ENCODE measurements around the gene CPT1B. TPM values are rescaled to one million over a fixed set of nuclear protein-coding genes. Genes with fewer than 3 reads are reported as not detected.
"Not testable (repeated sequence)": the region's sequence is repeated elsewhere in the genome, so short reads cannot be mapped to it uniquely, and the experiment has no call there.

The CPT1B gene
- total RNA-seq, 2 donors from 2014 or later: 61.8 to 92.2 TPM

DNA sequence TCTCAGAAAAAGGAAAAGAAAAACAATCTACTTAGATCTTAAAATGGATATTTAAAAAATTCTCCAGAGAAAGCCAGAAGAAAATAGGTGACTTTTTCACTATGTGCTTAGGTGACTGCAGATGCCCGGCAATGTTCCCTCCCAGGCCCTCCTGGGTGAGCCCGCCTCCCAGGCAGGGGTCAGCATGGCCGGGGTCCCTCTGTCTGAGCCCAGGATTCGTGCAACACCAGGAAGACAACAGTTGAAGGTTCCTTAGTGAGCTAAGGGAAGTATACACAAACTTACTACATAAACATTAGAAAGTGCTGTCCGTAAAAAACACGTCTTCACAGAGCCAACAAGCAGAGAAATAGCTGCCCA is 33.9 kb upstream of the CPT1B start:
- H3K36me3 Mint-ChIP-seq: no peaks in the 10 kb centered on the region
- H3K27ac Mint-ChIP-seq: no peak overlapping the region
- DNase-seq (ENCODE audit: low spot score in 2 of 2): no peak
- H3K9me3 Mint-ChIP-seq: no peaks in the 10 kb centered on the region
- no peak for ATAC-seq

GRCh38 chr22:50611341-50612060 is 33.3 kb upstream of the CPT1B start:
- peak in 1 of 2 donors; percentile 50 for DNase-seq (ENCODE audit: low spot score in 2 of 2)
- no peaks in the 10 kb centered on the region for H3K9me3 Mint-ChIP-seq
- no peak overlapping the region for H3K27ac Mint-ChIP-seq
- H3K36me3 Mint-ChIP-seq: no peaks in the 10 kb centered on the region
- no peak for ATAC-seq

- H3K27ac Mint-ChIP-seq: no peak overlapping the region
Observed at GRCh38 chr22:50610581-50610980, 32.4 kb upstream of the CPT1B start.

DNA sequence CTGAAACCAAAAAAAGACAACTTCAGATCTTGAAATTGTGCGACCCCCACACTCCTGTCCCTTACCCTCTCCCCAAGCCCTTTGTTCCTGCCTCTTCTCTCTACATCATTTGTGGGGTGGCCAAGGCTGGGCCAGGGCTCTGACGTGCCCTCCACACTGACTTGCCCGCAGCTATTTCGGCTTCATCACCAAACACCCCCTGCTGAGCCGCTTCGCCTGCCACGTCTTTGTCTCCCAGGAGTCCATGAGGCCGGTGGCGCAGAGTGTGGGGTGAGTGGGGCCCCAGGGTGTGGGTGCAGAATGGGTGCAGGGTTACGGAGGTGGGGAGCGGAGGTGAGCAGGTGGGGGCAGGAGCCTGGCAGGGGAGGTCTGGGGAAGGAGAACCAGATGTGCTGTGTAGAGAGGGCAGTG is 31.8 kb upstream of the CPT1B start:
- DNase-seq (ENCODE audit: low spot score in 2 of 2) (no peak), ATAC-seq (no peak)
- no peak overlapping the region for H3K27ac Mint-ChIP-seq
- H3K9me3 Mint-ChIP-seq: no peaks in the 10 kb centered on the region
- no peaks in the 10 kb centered on the region for H3K36me3 Mint-ChIP-seq

More at GRCh38 chr22:50610581-50610980, 32.4 kb upstream of the CPT1B start:
- DNase-seq (ENCODE audit: low spot score in 2 of 2) (no peak), ATAC-seq (no peak)
- H3K36me3 Mint-ChIP-seq: no peaks in the 10 kb centered on the region
- H3K9me3 Mint-ChIP-seq: no peaks in the 10 kb centered on the region

- H3K36me3 Mint-ChIP-seq: no peaks in the 10 kb centered on the region
- DNase-seq (ENCODE audit: low spot score in 2 of 2) (no peak), ATAC-seq (no peak)
- no peak overlapping the region for H3K27ac Mint-ChIP-seq
- no peaks in the 10 kb centered on the region for H3K9me3 Mint-ChIP-seq
Observed at GRCh38 chr22:50609599-50609998, 31.4 kb upstream of the CPT1B start.

DNA sequence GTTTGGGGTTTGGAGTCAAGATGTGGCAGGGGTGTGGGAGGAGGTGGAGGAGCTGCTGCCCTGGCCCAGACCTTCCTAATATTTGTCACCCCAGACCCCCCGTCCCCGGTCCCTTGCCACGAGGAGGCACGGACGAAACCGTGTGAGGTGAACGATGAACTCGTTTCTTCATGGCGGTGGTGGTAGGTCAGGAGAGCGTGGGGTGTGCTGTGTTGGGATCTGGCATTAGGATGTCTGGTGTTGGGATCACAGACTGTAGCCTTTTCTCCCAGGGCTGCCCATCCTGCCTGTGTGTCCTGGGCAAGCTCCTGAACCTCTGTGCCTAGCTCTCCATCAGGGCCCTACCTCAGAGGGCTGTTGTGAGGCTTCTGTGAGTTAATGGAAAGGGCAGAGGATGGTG is 30.8 kb upstream of the CPT1B start:
- H3K27ac Mint-ChIP-seq: no peak overlapping the region
- H3K9me3 Mint-ChIP-seq: no peaks in the 10 kb centered on the region
- no peaks in the 10 kb centered on the region for H3K36me3 Mint-ChIP-seq
- no peak for ATAC-seq
- no peak for DNase-seq (ENCODE audit: low spot score in 2 of 2)

- not testable (repeated sequence) for H3K9me3 Mint-ChIP-seq; DNase-seq (ENCODE audit: low spot score in 2 of 2); H3K27ac Mint-ChIP-seq; H3K36me3 Mint-ChIP-seq; ATAC-seq
Observed at GRCh38 chr22:50608058-50608840, 30.0 kb upstream of the CPT1B start.

DNA sequence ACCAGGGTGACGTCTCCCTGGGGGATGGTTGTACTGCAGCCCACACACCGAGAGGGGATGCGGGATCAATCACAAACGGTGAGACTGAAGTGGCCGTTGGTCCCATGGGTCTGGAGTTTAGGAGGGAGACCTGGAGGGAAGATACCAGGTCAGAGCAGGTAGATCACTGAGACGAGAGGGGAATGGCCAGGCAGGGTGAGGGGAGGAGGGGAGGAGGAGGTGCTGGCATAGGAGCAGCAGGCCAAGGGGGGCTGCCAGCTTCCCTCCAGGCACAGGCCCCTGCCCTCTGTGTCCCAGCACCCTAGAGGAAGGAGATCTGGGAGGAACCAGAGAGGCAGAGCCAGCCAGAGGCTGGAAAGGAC is 29.4 kb upstream of the CPT1B start:
- H3K27ac Mint-ChIP-seq: no peak overlapping the region
- DNase-seq (ENCODE audit: low spot score in 2 of 2) (no peak), ATAC-seq (no peak)
- H3K36me3 Mint-ChIP-seq: no peaks in the 10 kb centered on the region
- H3K9me3 Mint-ChIP-seq: no peaks in the 10 kb centered on the region

- Mint-ChIP-seq H3K9me3 (no peaks in the 10 kb centered on the region), H3K36me3 (peaks cover 0 to 3% of the 10 kb centered on the region in 2 donors), H3K27ac (no peak overlapping the region)
- no peak for ATAC-seq
- DNase-seq (ENCODE audit: low spot score in 2 of 2): no peak
Observed at GRCh38 chr22:50606946-50607658, 28.9 kb upstream of the CPT1B start.

GRCh38 chr22:50606165-50606945 is 28.1 kb upstream of the CPT1B start:
- Mint-ChIP-seq H3K27ac (no peak overlapping the region), H3K9me3 (no peaks in the 10 kb centered on the region), H3K36me3 (peaks cover 0 to 10% of the 10 kb centered on the region in 2 donors)
- DNase-seq (ENCODE audit: low spot score in 2 of 2) (no peak), ATAC-seq (no peak)

- Mint-ChIP-seq H3K27ac (no peak overlapping the region), H3K36me3 (peaks cover 0 to 10% of the 10 kb centered on the region in 2 donors), H3K9me3 (no peaks in the 10 kb centered on the region)
- no peak for DNase-seq (ENCODE audit: low spot score in 2 of 2)
- ATAC-seq: no peak
Observed at GRCh38 chr22:50605613-50606074, 27.4 kb upstream of the CPT1B start.

- no peak overlapping the region for H3K27ac Mint-ChIP-seq
- peaks cover 0 to 10% of the 10 kb centered on the region in 2 donors for H3K36me3 Mint-ChIP-seq
- DNase-seq (ENCODE audit: low spot score in 2 of 2): no peak
- ATAC-seq: no peak
- H3K9me3 Mint-ChIP-seq: no peaks in the 10 kb centered on the region
Observed at GRCh38 chr22:50605002-50605612, 26.9 kb upstream of the CPT1B start.

DNA sequence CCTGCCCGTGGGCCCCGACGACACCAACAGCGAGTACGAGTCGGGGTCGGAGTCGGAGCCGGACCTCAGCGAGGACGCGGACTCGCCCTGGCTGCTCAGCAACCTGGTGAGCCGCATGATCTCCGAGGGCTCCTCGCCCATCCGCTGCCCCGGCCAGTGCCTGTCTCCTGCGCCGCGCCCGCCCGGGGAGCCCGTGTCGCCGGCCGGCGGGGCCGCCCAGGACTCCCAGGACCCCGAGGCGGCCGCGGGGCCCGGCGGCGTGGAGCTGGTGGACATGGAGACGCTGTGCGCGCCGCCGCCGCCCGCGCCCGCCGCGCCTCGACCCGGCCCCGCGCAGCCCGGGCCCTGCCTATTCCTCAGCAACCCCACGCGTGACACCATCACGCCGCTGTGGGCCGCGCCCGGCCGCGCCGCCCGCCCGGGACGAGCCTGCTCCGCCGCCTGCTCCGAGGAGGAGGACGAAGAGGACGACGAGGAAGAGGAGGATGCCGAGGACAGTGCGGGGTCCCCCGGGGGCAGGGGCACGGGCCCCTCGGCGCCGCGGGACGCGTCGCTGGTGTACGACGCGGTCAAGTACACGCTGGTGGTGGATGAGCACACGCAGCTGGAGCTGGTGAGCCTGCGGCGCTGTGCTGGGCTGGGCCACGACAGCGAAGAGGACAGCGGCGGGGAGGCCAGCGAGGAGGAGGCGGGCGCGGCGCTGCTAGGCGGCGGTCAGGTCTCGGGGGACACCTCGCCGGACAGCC is 26.2 kb upstream of the CPT1B start:
- H3K36me3 Mint-ChIP-seq: peaks cover 0 to 10% of the 10 kb centered on the region in 2 donors
- no peak for DNase-seq (ENCODE audit: low spot score in 2 of 2)
- H3K9me3 Mint-ChIP-seq: no peaks in the 10 kb centered on the region
- H3K27ac Mint-ChIP-seq: no peak overlapping the region
- ATAC-seq: no peak

GRCh38 chr22:50603511-50604255 is 25.5 kb upstream of the CPT1B start:
- Mint-ChIP-seq H3K9me3 (no peaks in the 10 kb centered on the region), H3K36me3 (peaks cover 0 to 10% of the 10 kb centered on the region in 2 donors), H3K27ac (no peak overlapping the region)
- DNase-seq (ENCODE audit: low spot score in 2 of 2) (no peak), ATAC-seq (no peak)

DNA sequence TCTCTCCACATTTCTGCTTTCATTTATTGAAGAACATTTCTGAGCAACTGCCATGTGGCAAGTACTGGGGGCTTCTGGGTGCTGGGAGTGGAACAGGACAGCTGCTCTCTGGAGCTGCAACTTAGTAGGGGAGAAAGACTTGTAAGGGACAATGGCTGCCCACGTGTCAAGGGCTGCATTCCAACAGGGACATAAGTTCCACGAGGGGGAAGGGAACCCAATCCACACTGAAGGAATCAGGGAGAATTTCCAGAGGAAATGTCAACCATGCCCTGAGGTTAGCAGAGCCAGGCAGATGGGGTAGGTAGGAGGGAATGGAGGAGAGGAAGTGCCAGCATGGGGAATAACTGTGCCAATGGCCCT is 24.1 kb upstream of the CPT1B start:
- DNase-seq (ENCODE audit: low spot score in 2 of 2) (no peak), ATAC-seq (no peak)
- no peaks in the 10 kb centered on the region for H3K9me3 Mint-ChIP-seq
- H3K36me3 Mint-ChIP-seq: peaks cover 0 to 10% of the 10 kb centered on the region in 2 donors
- H3K27ac Mint-ChIP-seq: no peak overlapping the region
